ENCODE measurements around the gene PILRA. TPM values are rescaled to one million over a fixed set of nuclear protein-coding genes. Genes with fewer than 3 reads are reported as not detected.

The PILRA gene
- total RNA-seq, 1 donor from 2014 or later = 5.3 TPM

DNA sequence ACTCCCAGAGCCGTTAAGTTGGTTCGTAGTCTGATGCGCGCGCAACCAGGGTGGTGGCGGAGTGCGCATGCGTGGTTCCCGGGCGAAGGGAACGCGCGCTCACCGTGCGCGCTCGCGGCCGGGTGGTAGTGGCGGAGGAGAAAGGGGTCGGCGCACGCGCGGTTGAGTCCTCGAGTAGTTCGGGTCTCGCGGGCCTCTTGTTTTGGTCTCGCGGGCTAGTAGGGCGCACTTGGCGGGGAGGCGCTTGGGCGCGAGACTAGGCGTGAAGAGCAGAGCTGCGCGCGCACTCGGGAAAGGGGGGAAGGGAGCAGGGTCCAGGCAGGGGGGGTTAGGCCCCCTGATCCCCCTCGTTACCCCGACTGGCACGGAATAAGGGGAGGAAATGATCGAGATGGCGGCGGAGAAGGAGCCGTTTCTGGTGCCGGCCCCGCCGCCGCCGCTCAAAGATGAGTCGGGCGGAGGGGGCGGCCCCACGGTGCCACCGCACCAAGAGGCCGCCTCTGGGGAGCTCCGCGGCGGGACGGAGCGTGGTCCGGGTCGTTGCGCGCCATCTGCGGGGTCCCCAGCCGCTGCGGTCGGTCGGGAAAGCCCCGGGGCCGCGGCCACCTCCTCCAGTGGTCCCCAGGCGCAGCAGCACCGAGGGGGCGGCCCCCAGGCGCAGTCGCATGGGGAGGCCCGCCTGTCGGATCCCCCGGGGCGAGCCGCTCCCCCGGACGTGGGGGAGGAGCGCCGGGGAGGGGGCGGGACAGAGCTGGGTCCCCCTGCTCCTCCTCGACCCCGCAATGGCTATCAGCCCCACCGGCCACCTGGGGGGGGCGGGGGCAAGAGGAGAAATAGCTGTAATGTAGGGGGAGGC is 56.6 kb downstream of the PILRA start, which contains the start of gene MEPCE:
Gene MEPCE, plus strand, starts transcription at position 195 of the 856 bp plus-strand sequence. Its CDS starts 188 bp downstream, at position 383.
- H3K4me3 Mint-ChIP-seq (ENCODE audit: low read depth) = peak within 1 kb of the TSS; percentile 98
- peaks cover 9% of the 10 kb centered on the region for H3K36me3 Mint-ChIP-seq (ENCODE audit: insufficient read depth)

DNA sequence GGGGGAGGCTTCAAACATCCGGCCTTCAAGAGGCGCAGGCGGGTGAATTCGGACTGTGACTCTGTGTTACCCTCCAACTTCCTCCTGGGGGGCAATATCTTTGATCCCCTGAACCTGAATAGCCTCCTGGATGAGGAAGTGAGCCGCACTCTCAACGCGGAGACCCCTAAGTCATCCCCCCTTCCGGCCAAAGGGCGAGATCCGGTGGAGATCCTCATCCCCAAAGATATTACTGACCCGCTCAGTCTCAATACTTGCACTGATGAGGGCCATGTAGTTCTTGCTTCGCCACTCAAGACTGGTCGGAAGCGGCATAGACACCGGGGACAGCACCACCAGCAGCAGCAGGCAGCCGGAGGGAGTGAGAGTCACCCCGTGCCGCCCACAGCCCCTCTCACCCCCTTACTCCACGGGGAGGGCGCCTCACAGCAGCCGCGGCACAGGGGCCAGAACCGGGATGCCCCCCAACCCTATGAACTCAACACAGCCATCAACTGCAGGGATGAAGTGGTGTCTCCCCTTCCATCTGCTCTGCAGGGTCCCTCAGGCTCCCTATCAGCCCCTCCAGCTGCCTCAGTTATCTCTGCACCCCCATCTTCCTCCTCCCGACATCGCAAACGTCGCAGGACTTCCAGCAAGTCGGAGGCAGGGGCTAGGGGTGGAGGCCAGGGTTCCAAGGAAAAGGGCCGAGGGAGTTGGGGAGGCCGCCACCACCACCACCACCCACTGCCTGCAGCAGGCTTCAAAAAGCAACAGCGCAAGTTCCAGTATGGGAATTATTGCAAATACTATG is 57.4 kb downstream of the PILRA start:
- no peaks in the 10 kb centered on the region for H3K27me3 Mint-ChIP-seq
- H3K27ac Mint-ChIP-seq = peak overlapping the region; percentile 92
- peaks cover 9% of the 10 kb centered on the region for H3K36me3 Mint-ChIP-seq (ENCODE audit: insufficient read depth)
- H3K4me1 Mint-ChIP-seq (ENCODE audit: low read depth) = peaks cover 26% of the 10 kb centered on the region
- DNase-seq (ENCODE audit: low spot score, unreplicated experiment) = no peak
- H3K9me3 Mint-ChIP-seq (ENCODE audit: low read depth) = no peaks in the 10 kb centered on the region
- no peak for TF ChIP-seq CTCF (IDR thresholded peaks at IDR 0.05; ENCODE audit: unreplicated experiment)
- H3K4me3 Mint-ChIP-seq (ENCODE audit: low read depth) = peak overlapping the region; percentile 83

More for the DNA sequence above, 56.6 kb downstream of the PILRA start, which contains the start of gene MEPCE:
- H3K4me1 Mint-ChIP-seq (ENCODE audit: low read depth) = peaks cover 20% of the 10 kb centered on the region
- no peak for TF ChIP-seq CTCF (IDR thresholded peaks at IDR 0.05; ENCODE audit: unreplicated experiment)
- peak within 1 kb of the TSS; percentile 100 for H3K27ac Mint-ChIP-seq
- H3K9me3 Mint-ChIP-seq (ENCODE audit: low read depth) = no peaks in the 10 kb centered on the region
- peak; percentile 97 for DNase-seq (ENCODE audit: low spot score, unreplicated experiment)
- no peaks in the 10 kb centered on the region for H3K27me3 Mint-ChIP-seq

DNA sequence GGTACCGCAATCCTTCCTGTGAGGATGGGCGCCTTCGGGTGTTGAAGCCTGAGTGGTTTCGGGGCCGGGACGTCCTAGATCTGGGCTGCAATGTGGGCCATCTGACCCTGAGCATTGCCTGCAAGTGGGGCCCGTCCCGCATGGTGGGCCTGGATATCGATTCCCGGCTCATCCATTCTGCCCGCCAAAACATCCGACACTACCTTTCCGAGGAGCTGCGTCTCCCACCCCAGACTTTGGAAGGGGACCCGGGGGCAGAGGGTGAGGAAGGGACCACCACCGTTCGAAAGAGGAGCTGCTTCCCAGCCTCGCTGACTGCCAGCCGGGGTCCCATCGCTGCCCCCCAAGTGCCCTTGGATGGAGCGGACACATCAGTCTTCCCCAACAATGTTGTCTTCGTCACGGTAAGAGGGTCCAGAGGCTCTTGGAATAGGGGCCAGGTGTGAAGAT is 58.0 kb downstream of the PILRA start:
- Mint-ChIP-seq H3K36me3 (ENCODE audit: insufficient read depth) (peaks cover 9% of the 10 kb centered on the region), H3K27ac (peak overlapping the region; percentile 45), H3K27me3 (no peaks in the 10 kb centered on the region), H3K4me1 (ENCODE audit: low read depth) (peaks cover 27% of the 10 kb centered on the region), H3K4me3 (ENCODE audit: low read depth) (peak overlapping the region; percentile 83), H3K9me3 (ENCODE audit: low read depth) (no peaks in the 10 kb centered on the region)
- no peak for TF ChIP-seq CTCF (IDR thresholded peaks at IDR 0.05; ENCODE audit: unreplicated experiment)
- no peak for DNase-seq (ENCODE audit: low spot score, unreplicated experiment)

GRCh38 chr7:100432053-100432452 is 58.8 kb downstream of the PILRA start:
- Mint-ChIP-seq H3K27me3 (no peaks in the 10 kb centered on the region), H3K9me3 (ENCODE audit: low read depth) (no peaks in the 10 kb centered on the region), H3K4me1 (ENCODE audit: low read depth) (peaks cover 29% of the 10 kb centered on the region), H3K27ac (peak overlapping the region; percentile 45), H3K4me3 (ENCODE audit: low read depth) (peak overlapping the region; percentile 83), H3K36me3 (ENCODE audit: insufficient read depth) (peaks cover 10% of the 10 kb centered on the region)
- no peak for TF ChIP-seq CTCF (IDR thresholded peaks at IDR 0.05; ENCODE audit: unreplicated experiment)
- no peak for DNase-seq (ENCODE audit: low spot score, unreplicated experiment)

DNA sequence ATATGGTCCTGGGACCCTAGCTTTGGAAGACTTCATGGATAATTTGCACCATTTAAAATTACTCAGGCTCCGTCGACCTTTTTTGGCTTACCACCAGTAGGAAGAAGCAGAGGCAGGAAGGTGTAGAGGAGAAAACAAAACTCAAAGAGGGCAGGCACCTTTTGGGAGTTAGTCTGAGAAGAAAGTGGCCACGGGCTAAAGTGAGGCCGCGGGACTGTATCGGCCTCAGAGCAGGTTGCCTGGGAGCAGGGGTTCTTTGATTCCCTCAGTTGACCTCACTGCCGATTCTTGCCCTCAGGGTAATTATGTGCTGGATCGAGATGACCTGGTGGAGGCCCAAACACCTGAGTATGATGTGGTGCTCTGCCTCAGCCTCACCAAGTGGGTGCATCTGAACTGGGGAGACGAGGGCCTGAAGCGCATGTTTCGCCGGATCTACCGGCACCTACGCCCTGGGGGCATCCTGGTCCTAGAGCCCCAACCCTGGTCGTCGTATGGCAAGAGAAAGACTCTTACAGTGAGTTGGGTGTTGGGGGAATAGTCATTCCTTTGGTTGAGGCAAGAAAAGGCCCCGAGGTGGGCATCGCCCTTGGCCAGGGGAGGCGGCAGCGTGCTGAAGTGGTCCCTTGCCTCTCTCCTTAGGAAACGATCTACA is 59.5 kb downstream of the PILRA start:
- peaks cover 10% of the 10 kb centered on the region for H3K36me3 Mint-ChIP-seq (ENCODE audit: insufficient read depth)

More for the DNA sequence above, 59.5 kb downstream of the PILRA start:
- Mint-ChIP-seq H3K4me3 (ENCODE audit: low read depth) (no peak overlapping the region), H3K9me3 (ENCODE audit: low read depth) (no peaks in the 10 kb centered on the region), H3K4me1 (ENCODE audit: low read depth) (peaks cover 29% of the 10 kb centered on the region), H3K27ac (peak overlapping the region; percentile 59), H3K27me3 (no peaks in the 10 kb centered on the region)
- no peak for TF ChIP-seq CTCF (IDR thresholded peaks at IDR 0.05; ENCODE audit: unreplicated experiment)
- DNase-seq (ENCODE audit: low spot score, unreplicated experiment) = no peak
